Measurements from ENCODE around the gene DLGAP1. TPM values are rescaled to one million over a fixed set of nuclear protein-coding genes. Genes with fewer than 3 reads are reported as not detected.

DLGAP1 gene
- total and polyA plus RNA-seq, 2 of the 13 experiments (the other 11 are each of a cell fraction or from before 2014, with no cell fraction given), result 0.01 TPM; not detected in 1

- TF ChIP-seq CREB1 (IDR thresholded peaks at IDR 0.05), result peak; percentile 75
- TF ChIP-seq CREB1 (CRISPR knock-in tag; IDR thresholded peaks at IDR 0.05), result peak; percentile 93
- TF ChIP-seq FOXP4 (CRISPR knock-in tag; IDR thresholded peaks at IDR 0.05), result peak; percentile 66; the same call in 1 of the 2 replicates
- no peak for TF ChIP-seq PHB2 (IDR thresholded peaks at IDR 0.05; ENCODE audit: partially characterized antibody)
- TF ChIP-seq ZNF101 (CRISPR knock-in tag; IDR thresholded peaks at IDR 0.05; ENCODE audit: borderline replicate concordance, low read depth), result no peak
- TF ChIP-seq ZNF704 (CRISPR knock-in tag; IDR thresholded peaks at IDR 0.05; ENCODE audit: borderline replicate concordance), result no peak
- TF ChIP-seq MYC (CRISPR knock-in tag; IDR thresholded peaks at IDR 0.05; ENCODE audit: borderline replicate concordance), result 0 out of 2 replicates have a peak, but pooled peaks have one; percentile 50
- no peak for TF ChIP-seq PBX2 (CRISPR knock-in tag; IDR thresholded peaks at IDR 0.05)
- TF ChIP-seq SP4 (CRISPR knock-in tag; IDR thresholded peaks at IDR 0.05), result no peak
- peak; percentile 63 for TF ChIP-seq ATF7 (IDR thresholded peaks at IDR 0.05)
- peak; percentile 80; the same call in 1 of the 2 replicates for TF ChIP-seq ATF7 (CRISPR knock-in tag; IDR thresholded peaks at IDR 0.05)
- TF ChIP-seq KAT8 (CRISPR knock-in tag; IDR thresholded peaks at IDR 0.05), result peak; percentile 55; the same call in 1 of the 2 replicates
- no peak for TF ChIP-seq SCMH1 (CRISPR knock-in tag; IDR thresholded peaks at IDR 0.05; ENCODE audit: borderline replicate concordance)
- TF ChIP-seq KDM2A (CRISPR knock-in tag; IDR thresholded peaks at IDR 0.05; ENCODE audit: borderline replicate concordance, low read depth), result no peak; the same call in 1 of the 2 replicates
- peak; percentile 3; the same call in 1 of the 2 replicates for TF ChIP-seq HINFP (CRISPR knock-in tag; IDR thresholded peaks at IDR 0.05; ENCODE audit: low read depth)
- no peak for TF ChIP-seq CREB3 (CRISPR knock-in tag; IDR thresholded peaks at IDR 0.05)
- TF ChIP-seq NFIB (CRISPR knock-in tag; IDR thresholded peaks at IDR 0.05; ENCODE audit: borderline replicate concordance), result no peak
- TF ChIP-seq ZNF430 (CRISPR knock-in tag; IDR thresholded peaks at IDR 0.05), result peak; percentile 56
- TF ChIP-seq SNAI1 (CRISPR knock-in tag; IDR thresholded peaks at IDR 0.05; ENCODE audit: borderline replicate concordance), result no peak
These were observed 861.0 kb downstream of the DLGAP1 start (continued) for GRCh38 chr18:3593904-3594759.

All from HepG2 (cell line).